ENCODE measurements around the gene CHRND. TPM values are rescaled to one million over a fixed set of nuclear protein-coding genes. Genes with fewer than 3 reads are reported as not detected.
A peak's percentile ranks its signal among the peaks of the same experiment; 100 is the strongest.
"Not testable (repeated sequence)": the region's sequence is repeated elsewhere in the genome, so short reads cannot be mapped to it uniquely, and the experiment has no call there.

CHRND gene
- total and polyA plus RNA-seq, 2 of the 13 experiments (the other 11 are each of a cell fraction or from before 2014, with no cell fraction given): 0.18 TPM; not detected in 1

- TF ChIP-seq ZNF431 (CRISPR knock-in tag; IDR thresholded peaks at IDR 0.05; ENCODE audit: borderline replicate concordance, low read depth): no peak
- TF ChIP-seq ISL2 (CRISPR knock-in tag; IDR thresholded peaks at IDR 0.05): no peak
These were observed 43.6 kb downstream of the CHRND start (continued) for GRCh38 chr2:232569541-232569940.

GRCh38 chr2:232570481-232570880 is 44.5 kb downstream of the CHRND start:
- H3K27me3 ChIP-seq (ENCODE audit: control insufficient read depth in 1 of 2, insufficient read depth in 2 of 2, low read length in 2 of 2); H4K20me1 ChIP-seq (ENCODE audit: insufficient read depth, low read length); BruUV-seq (replicated peaks); H3K9ac ChIP-seq (ENCODE audit: insufficient read depth, low read depth, low read length); H3K4me3 ChIP-seq (replicated peaks in 1 of 3; ENCODE audit: insufficient read depth in 1 of 3, low read depth in 2 of 3, low read length in 3 of 3); FAIRE-seq; ATAC-seq; H3K9me3 ChIP-seq (ENCODE audit: low read length); H3K79me2 ChIP-seq (ENCODE audit: insufficient read depth, low read length); H3K27ac ChIP-seq (ENCODE audit: extremely low read length, insufficient read depth, low read length); in situ Hi-C loops (cut with HindIII; ENCODE audit: extremely low pct_ligation_motif_present, low pct_unique_long_range_greater_than_20kb); H2AFZ ChIP-seq (ENCODE audit: low read length); DNase-seq (ENCODE audit: low spot score); H3K4me2 ChIP-seq (ENCODE audit: low read depth, low read length); CTCF ChIA-PET (ENCODE audit: low intra/inter-chr PET ratio, low total read pairs); intact Hi-C loops (cut with micrococcal nuclease; ENCODE audit: unreplicated experiment): not testable (repeated sequence)
- peaks cover 31% of the 10 kb centered on the region for H3K4me1 ChIP-seq (ENCODE audit: insufficient read depth, low read length)
- over 99% methylated on average over 6 of the region's 6 CpGs for WGBS (ENCODE audit: low lambda C conversion rate)
- POLR2A ChIA-PET: interaction anchor here (1.8 kb wide), 1 partner anchor 20 kb away, joined by 11 read pairs; the partner anchor contains the start of genes EIF4E2 and TIGD1
- peaks cover 36 to 63% of the 10 kb centered on the region in 2 experiments for H3K36me3 ChIP-seq (replicated peaks in 1 of 2; ENCODE audit: control insufficient read depth in 1 of 2, insufficient read depth in 2 of 2, low read length in 2 of 2)

- Histone ChIP-seq H3K4me2 (ENCODE audit: low read depth, low read length) (no peak overlapping the region), H3K27me3 (ENCODE audit: control insufficient read depth in 1 of 2, insufficient read depth in 2 of 2, low read length in 2 of 2) (no peaks in the 10 kb centered on the region), H2AFZ (ENCODE audit: low read length) (no peak overlapping the region), H4K20me1 (ENCODE audit: insufficient read depth, low read length) (no peaks in the 10 kb centered on the region), H3K4me3 (replicated peaks in 1 of 3; ENCODE audit: insufficient read depth in 1 of 3, low read depth in 2 of 3, low read length in 3 of 3) (no peak overlapping the region), H3K9ac (ENCODE audit: insufficient read depth, low read depth, low read length) (no peak overlapping the region), H3K9me3 (ENCODE audit: low read length) (no peaks in the 10 kb centered on the region), H3K79me2 (ENCODE audit: insufficient read depth, low read length) (no peaks in the 10 kb centered on the region), H3K36me3 (replicated peaks in 1 of 2; ENCODE audit: control insufficient read depth in 1 of 2, insufficient read depth in 2 of 2, low read length in 2 of 2) (peaks cover 32 to 57% of the 10 kb centered on the region in 2 experiments), H3K27ac (ENCODE audit: extremely low read length, insufficient read depth, low read length) (no peak overlapping the region), H3K4me1 (ENCODE audit: insufficient read depth, low read length) (peaks cover 36% of the 10 kb centered on the region)
- POLR2A ChIA-PET: interaction anchor here (1.8 kb wide), 1 partner anchor 20 kb away, joined by 11 read pairs; the partner anchor contains the start of genes EIF4E2 and TIGD1
- DNase-seq (ENCODE audit: low spot score) (no peak), ATAC-seq (no peak), FAIRE-seq (no peak)
- TF ChIP-seq ZFY (CRISPR knock-in tag; IDR thresholded peaks at IDR 0.05) (no peak), SAFB2 (CRISPR knock-in tag; IDR thresholded peaks at IDR 0.05; ENCODE audit: borderline replicate concordance, low read depth) (no peak), REPIN1 (CRISPR knock-in tag; IDR thresholded peaks at IDR 0.05; ENCODE audit: borderline replicate concordance, low read depth) (no peak)
- TF ChIP-seq, protein P1, sequence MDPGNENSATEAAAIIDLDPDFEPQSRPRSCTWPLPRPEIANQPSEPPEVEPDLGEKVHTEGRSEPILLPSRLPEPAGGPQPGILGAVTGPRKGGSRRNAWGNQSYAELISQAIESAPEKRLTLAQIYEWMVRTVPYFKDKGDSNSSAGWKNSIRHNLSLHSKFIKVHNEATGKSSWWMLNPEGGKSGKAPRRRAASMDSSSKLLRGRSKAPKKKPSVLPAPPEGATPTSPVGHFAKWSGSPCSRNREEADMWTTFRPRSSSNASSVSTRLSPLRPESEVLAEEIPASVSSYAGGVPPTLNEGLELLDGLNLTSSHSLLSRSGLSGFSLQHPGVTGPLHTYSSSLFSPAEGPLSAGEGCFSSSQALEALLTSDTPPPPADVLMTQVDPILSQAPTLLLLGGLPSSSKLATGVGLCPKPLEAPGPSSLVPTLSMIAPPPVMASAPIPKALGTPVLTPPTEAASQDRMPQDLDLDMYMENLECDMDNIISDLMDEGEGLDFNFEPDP (CRISPR knock-in tag; conservative IDR thresholded peaks at IDR 0.05): 0 out of 2 replicates have a peak, but pooled peaks have one; percentile 51
- WGBS (ENCODE audit: low lambda C conversion rate): 89% methylated on average over 7 of the region's 7 CpGs
- CTCF ChIA-PET (ENCODE audit: low intra/inter-chr PET ratio, low total read pairs): no interaction called here
- in situ Hi-C loops (cut with HindIII; ENCODE audit: extremely low pct_ligation_motif_present, low pct_unique_long_range_greater_than_20kb) (no loop called here), intact Hi-C loops (cut with micrococcal nuclease; ENCODE audit: unreplicated experiment) (no loop called here)
- BruUV-seq (replicated peaks): no TSS peak
These were observed 45.1 kb downstream of the CHRND start for GRCh38 chr2:232571026-232571474.
